ENCODE measurements around the gene FBXL20. TPM values are rescaled to one million over a fixed set of nuclear protein-coding genes. Genes with fewer than 3 reads are reported as not detected.

FBXL20 gene
- total and polyA plus RNA-seq, 2 of the 8 experiments (the other 6 are each of a cell fraction or from before 2014, with no cell fraction given), result 5.5 to 11.0 TPM

DNA sequence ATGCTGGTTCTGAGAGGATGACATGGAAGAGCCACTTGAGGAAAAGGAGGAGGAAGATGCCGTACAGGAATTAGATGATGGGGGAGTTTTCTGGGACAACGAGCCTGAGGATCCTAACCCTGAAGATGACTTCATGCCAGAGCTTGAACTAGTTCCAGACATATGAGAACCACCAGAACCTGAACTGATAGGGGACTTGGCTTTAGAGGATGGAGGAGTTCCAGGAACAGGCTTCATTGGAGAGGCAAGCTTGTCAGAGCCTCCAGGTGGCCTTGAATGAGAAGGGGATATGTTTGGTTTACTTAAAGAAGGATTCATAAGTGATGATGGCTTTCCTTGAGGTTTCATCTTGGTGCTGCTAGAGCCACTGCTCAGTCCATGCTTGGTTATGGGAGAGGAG lies 6.9 kb upstream of the FBXL20 start:
- Histone ChIP-seq H3K14ac (ENCODE audit: insufficient read length) (no peak overlapping the region), H2AFZ (ENCODE audit: low read length) (no peak overlapping the region), H3K4ac (replicated peaks; ENCODE audit: insufficient read length, low read depth, low read length) (no peak overlapping the region), H3K23me2 (ENCODE audit: low read depth, low read length) (no peaks in the 10 kb centered on the region), H3K36me3 (ENCODE audit: control insufficient read depth in 2 of 4, insufficient read depth in 4 of 4, low read length in 3 of 4) (peaks cover 29 to 49% (median 42%) of the 10 kb centered on the region in 4 experiments), H4K91ac (replicated peaks; ENCODE audit: insufficient read length, low read length) (no peak overlapping the region), H4K8ac (ENCODE audit: extremely low read depth, insufficient read depth, low read length) (no peak overlapping the region), H3K9me3 (ENCODE audit: insufficient read depth in 2 of 2, low read depth in 1 of 2, low read length in 1 of 2) (no peaks in the 10 kb centered on the region), H3K56ac (replicated peaks; ENCODE audit: insufficient read length, low read depth, low read length) (no peak overlapping the region), H3K27me3 (replicated peaks in 1 of 4; ENCODE audit: control insufficient read depth in 3 of 4, extremely low read depth in 1 of 4, insufficient read depth in 3 of 4, low read length in 3 of 4) (no peaks in the 10 kb centered on the region), H2BK12ac (ENCODE audit: low read depth, low read length) (no peak overlapping the region), H3K4me1 (replicated peaks in 1 of 4; ENCODE audit: control insufficient read depth in 3 of 4, insufficient read depth in 4 of 4, low read length in 3 of 4) (no peaks in the 10 kb centered on the region), H3K27ac (ENCODE audit: low read depth, low read length) (no peak overlapping the region), H3K4me3 (ENCODE audit: extremely low read depth in 1 of 4, insufficient read depth in 2 of 4, low read depth in 3 of 4, low read length in 4 of 4) (no peak overlapping the region), H3K79me1 (ENCODE audit: low read depth, low read length) (0 out of 2 replicates have a peak, but pooled peaks cover 2% of the 10 kb centered on the region), H4K5ac (ENCODE audit: insufficient read length, low read depth, low read length) (no peak overlapping the region), H3K23ac (ENCODE audit: insufficient read length) (no peak overlapping the region), H3K4me2 (ENCODE audit: insufficient read depth in 1 of 2, low read depth in 2 of 2, low read length in 2 of 2) (no peak overlapping the region), H3K9ac (replicated peaks in 1 of 4; ENCODE audit: extremely low read depth in 1 of 4, low read depth in 3 of 4, low read length in 3 of 4) (no peak overlapping the region), H2BK5ac (ENCODE audit: low read depth, low read length) (no peak overlapping the region), H3K18ac (ENCODE audit: extremely low read depth, low read length) (no peak overlapping the region), H2BK15ac (ENCODE audit: low read length) (no peak overlapping the region), H2BK20ac (ENCODE audit: low read length) (no peak overlapping the region), H2AK5ac (ENCODE audit: low read depth, low read length) (no peak overlapping the region), H2BK120ac (replicated peaks; ENCODE audit: low read depth, low read length) (no peak overlapping the region), H4K20me1 (replicated peaks in 1 of 2; ENCODE audit: control insufficient read depth in 1 of 2, insufficient read depth in 2 of 2, low read length in 2 of 2) (peaks cover 0 to 3% of the 10 kb centered on the region in 2 experiments), H3K79me2 (ENCODE audit: control insufficient read depth in 1 of 2, insufficient read depth in 2 of 2, low read length in 2 of 2) (no peaks in the 10 kb centered on the region)
- ChIA-PET CTCF (ENCODE audit: partially characterized antibody) (no interaction called here), POLR2A (ENCODE audit: partially characterized antibody) (interaction anchor here (0.9 kb wide), 1 partner anchor 25 kb away, joined by 4 read pairs; no protein-coding TSS in a partner anchor)
- DNase-seq (ENCODE audit: low read depth in 1 of 2, low spot score in 2 of 2) (no peak), FAIRE-seq (no peak)
- 100% methylated on average over 2 of the region's 2 CpGs; no CpG with 5 or more reads in 1 of the 2 experiments for WGBS, 2 experiments (ENCODE audit: extremely low coverage in 1 of 2, insufficient coverage in 1 of 2, insufficient read length in 1 of 2, insufficient replicate concordance in 2 of 2, low coverage in 1 of 2, low lambda C conversion rate in 2 of 2, missing lambda C conversion rate in 1 of 2)
- no peak for TF ChIP-seq BACH1 (IDR thresholded peaks at IDR 0.05; ENCODE audit: low read length)
- no peak for TF ChIP-seq BCL11A (IDR thresholded peaks at IDR 0.05; ENCODE audit: low read depth in 2 of 2, low read length in 2 of 2)
- TF ChIP-seq, protein P1, sequence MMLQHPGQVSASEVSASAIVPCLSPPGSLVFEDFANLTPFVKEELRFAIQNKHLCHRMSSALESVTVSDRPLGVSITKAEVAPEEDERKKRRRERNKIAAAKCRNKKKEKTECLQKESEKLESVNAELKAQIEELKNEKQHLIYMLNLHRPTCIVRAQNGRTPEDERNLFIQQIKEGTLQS (IDR thresholded peaks at IDR 0.05; ENCODE audit: insufficient read depth, low read depth, low read length), result no peak
- no peak for TF ChIP-seq SP4 (IDR thresholded peaks at IDR 0.05; ENCODE audit: low read length)
- no peak for TF ChIP-seq EGR1 (IDR thresholded peaks at IDR 0.05; ENCODE audit: borderline replicate concordance, low read depth, low read length)
- TF ChIP-seq FOSL1 (IDR thresholded peaks at IDR 0.05; ENCODE audit: insufficient read depth, low read depth, low read length), result no peak
- no peak for TF ChIP-seq EZH2 (IDR thresholded peaks at IDR 0.05; ENCODE audit: low read depth, low read length, severe bottlenecking)
- no peak for TF ChIP-seq ASH2L (IDR thresholded peaks at IDR 0.05; ENCODE audit: low read length)
- no peak for TF ChIP-seq NANOG (IDR thresholded peaks at IDR 0.05; ENCODE audit: insufficient read depth, low read depth, low read length, poor library complexity, severe bottlenecking)
- no peak for TF ChIP-seq RNF2 (IDR thresholded peaks at IDR 0.05; ENCODE audit: borderline replicate concordance, low read depth, low read length, missing control alignments, poor library complexity, severe bottlenecking)
- TF ChIP-seq, protein P2, sequence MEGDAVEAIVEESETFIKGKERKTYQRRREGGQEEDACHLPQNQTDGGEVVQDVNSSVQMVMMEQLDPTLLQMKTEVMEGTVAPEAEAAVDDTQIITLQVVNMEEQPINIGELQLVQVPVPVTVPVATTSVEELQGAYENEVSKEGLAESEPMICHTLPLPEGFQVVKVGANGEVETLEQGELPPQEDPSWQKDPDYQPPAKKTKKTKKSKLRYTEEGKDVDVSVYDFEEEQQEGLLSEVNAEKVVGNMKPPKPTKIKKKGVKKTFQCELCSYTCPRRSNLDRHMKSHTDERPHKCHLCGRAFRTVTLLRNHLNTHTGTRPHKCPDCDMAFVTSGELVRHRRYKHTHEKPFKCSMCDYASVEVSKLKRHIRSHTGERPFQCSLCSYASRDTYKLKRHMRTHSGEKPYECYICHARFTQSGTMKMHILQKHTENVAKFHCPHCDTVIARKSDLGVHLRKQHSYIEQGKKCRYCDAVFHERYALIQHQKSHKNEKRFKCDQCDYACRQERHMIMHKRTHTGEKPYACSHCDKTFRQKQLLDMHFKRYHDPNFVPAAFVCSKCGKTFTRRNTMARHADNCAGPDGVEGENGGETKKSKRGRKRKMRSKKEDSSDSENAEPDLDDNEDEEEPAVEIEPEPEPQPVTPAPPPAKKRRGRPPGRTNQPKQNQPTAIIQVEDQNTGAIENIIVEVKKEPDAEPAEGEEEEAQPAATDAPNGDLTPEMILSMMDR (IDR thresholded peaks at IDR 0.05; ENCODE audit: control extremely low read depth in 1 of 3, insufficient read depth in 1 of 3, low read depth in 1 of 3, low read length in 3 of 3), result no peak

Data from H1 (cell line).